Loucy (cell line): ENCODE measurements around the gene CUX1.

Source experiments
- H2AFZ ChIP-seq: fragments of 200-600 bp; sonication (generic); 2 replicates; pipeline ENCODE4 v1.6.0; 2016; ENCODE audit warnings: antibody characterized with exemption, mild to moderate bottlenecking, low read length, moderate library complexity
- H3F3A ChIP-seq: fragments of 200-600 bp; 2 replicates; pipeline ENCODE4 v1.6.0; 2016; ENCODE audit warnings: antibody characterized with exemption, low read depth, mild to moderate bottlenecking
- H3K27me3 ChIP-seq: fragments of 200-600 bp; sonication (generic); 2 replicates; pipeline ENCODE4 v1.6.1; 2014; ENCODE audit warnings: low read length, mild to moderate bottlenecking; ENCODE audit not compliant: insufficient read depth, poor library complexity, severe bottlenecking
- H3K36me3 ChIP-seq: fragments of 200-600 bp; sonication (generic); 2 replicates; pipeline ENCODE4 v1.6.1; 2016; ENCODE audit warnings: low read length; ENCODE audit not compliant: insufficient read depth
- H3K4me1 ChIP-seq: fragments of 200-600 bp; sonication (generic); 2 replicates; pipeline ENCODE4 v1.5.1; 2014; ENCODE audit warnings: low read length, mild to moderate bottlenecking; ENCODE audit not compliant: insufficient read depth, poor library complexity, severe bottlenecking
- H3K4me2 ChIP-seq: fragments of 200-600 bp; sonication (generic); 2 replicates; pipeline ENCODE4 v1.6.0; 2014; ENCODE audit warnings: antibody characterized with exemption, low read length, low read depth, mild to moderate bottlenecking; ENCODE audit not compliant: poor library complexity, severe bottlenecking
- H3K4me3 ChIP-seq: fragments of 200-600 bp; sonication (generic); 2 replicates; pipeline ENCODE4 v1.5.1; 2014; ENCODE audit warnings: low read length, mild to moderate bottlenecking, mixed read lengths; ENCODE audit not compliant: poor library complexity, severe bottlenecking
- H3K79me2 ChIP-seq: fragments of 200-600 bp; sonication (generic); 2 replicates; pipeline ENCODE4 v1.6.1; 2014; ENCODE audit warnings: low read length; ENCODE audit not compliant: insufficient read depth
- H3K9ac ChIP-seq: fragments of 200-600 bp; sonication (generic); 2 replicates; pipeline ENCODE4 v1.6.0; 2014; ENCODE audit warnings: mild to moderate bottlenecking, low read depth, low read length, moderate library complexity; ENCODE audit not compliant: poor library complexity, severe bottlenecking
- H3K9me2 ChIP-seq: fragments of 200-600 bp; sonication (generic); replicated peaks from 2 replicates; pipeline ENCODE4 v1.6.1; 2016; ENCODE audit warnings: low read depth, low read length, mixed read lengths
- H3K9me3 ChIP-seq: fragments of 200-600 bp; sonication (generic); 2 replicates; pipeline ENCODE4 v1.6.1; 2014; ENCODE audit warnings: mild to moderate bottlenecking, antibody characterized with exemption, low read length, low read depth; ENCODE audit not compliant: insufficient read depth
- H4K20me1 ChIP-seq: fragments of 200-600 bp; sonication (generic); 2 replicates; pipeline ENCODE4 v1.6.0; 2014; ENCODE audit warnings: antibody characterized with exemption, low read length, mild to moderate bottlenecking; ENCODE audit not compliant: insufficient read depth, poor library complexity, severe bottlenecking
- CTCF ChIP-seq: fragments of 200-600 bp; sonication (generic); conservative IDR thresholded peaks from 2 replicates; pipeline ENCODE4 v1.5.1; 2014; ENCODE audit warnings: mild to moderate bottlenecking, antibody characterized with exemption, low read length
- EZH2phosphoT487 ChIP-seq: fragments of 200-600 bp; IDR thresholded peaks from 2 replicates; pipeline ENCODE4 v1.6.1; 2018; ENCODE audit warnings: antibody characterized with exemption, mild to moderate bottlenecking, moderate library complexity, borderline replicate concordance

CUX1 gene

GRCh38 chr7:101782476-101782875 lies 35.0 kb upstream of the CUX1 start:
- Histone ChIP-seq H3K4me3 (no peak overlapping the region), H3F3A (no peaks in the 10 kb centered on the region), H3K27me3 (no peaks in the 10 kb centered on the region), H3K4me2 (no peak overlapping the region), H2AFZ (no peak overlapping the region), H3K9me2 (no peaks in the 10 kb centered on the region), H3K36me3 (no peaks in the 10 kb centered on the region), H3K4me1 (no peaks in the 10 kb centered on the region), H3K9ac (no peak overlapping the region), H4K20me1 (no peaks in the 10 kb centered on the region), H3K79me2 (no peaks in the 10 kb centered on the region), H3K9me3 (no peaks in the 10 kb centered on the region)
- no peak for TF ChIP-seq CTCF
- TF ChIP-seq EZH2phosphoT487, result no peak

- Histone ChIP-seq H2AFZ (no peak overlapping the region), H3K36me3 (no peaks in the 10 kb centered on the region), H3K9me2 (no peaks in the 10 kb centered on the region), H3F3A (no peaks in the 10 kb centered on the region), H4K20me1 (no peaks in the 10 kb centered on the region), H3K9ac (no peak overlapping the region), H3K27me3 (no peaks in the 10 kb centered on the region), H3K79me2 (no peaks in the 10 kb centered on the region), H3K4me1 (no peaks in the 10 kb centered on the region), H3K4me2 (no peak overlapping the region), H3K9me3 (no peaks in the 10 kb centered on the region), H3K4me3 (no peak overlapping the region)
- no peak for TF ChIP-seq CTCF
- no peak for TF ChIP-seq EZH2phosphoT487
These were observed 34.5 kb upstream of the CUX1 start for GRCh38 chr7:101782896-101783295.

DNA sequence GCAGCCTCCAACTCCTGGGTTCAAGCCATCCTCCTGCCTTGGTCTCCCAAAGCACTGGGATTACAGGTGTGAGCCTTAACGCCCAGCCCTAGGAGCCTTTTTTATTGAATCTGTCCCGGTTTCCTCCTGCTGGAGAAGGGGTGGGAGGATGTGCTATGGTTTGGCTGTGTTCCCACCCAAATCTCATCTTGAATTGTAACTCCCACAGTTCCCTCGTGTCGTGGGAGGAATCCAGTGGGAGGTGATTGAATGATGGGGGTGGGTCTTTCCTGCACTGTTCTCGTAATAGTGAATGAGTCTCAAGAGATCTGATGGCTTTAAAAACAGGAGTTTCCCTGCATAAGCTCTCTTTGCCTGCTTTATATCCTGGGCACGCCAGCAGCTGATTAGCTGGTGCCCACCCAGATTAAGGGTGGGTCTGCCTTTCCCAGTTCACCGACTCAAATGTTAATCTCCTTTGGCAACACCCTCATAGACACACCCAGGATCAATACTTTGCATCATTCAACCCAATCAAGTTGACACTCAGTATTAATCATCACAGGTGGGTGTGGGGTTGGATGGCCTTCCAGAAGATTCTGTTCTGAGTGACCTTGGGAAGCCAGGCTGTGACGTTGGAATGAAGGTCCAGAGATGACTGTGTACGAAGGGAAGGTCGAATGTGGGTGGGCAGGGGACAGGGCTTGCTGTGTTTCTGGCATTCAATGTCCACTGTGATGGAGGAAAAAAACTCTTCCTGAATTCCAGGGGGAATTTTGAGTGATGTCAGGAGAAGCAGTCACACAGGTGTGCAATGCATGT lies 33.8 kb upstream of the CUX1 start:
- Histone ChIP-seq H3K9me3 (no peaks in the 10 kb centered on the region), H3K79me2 (no peaks in the 10 kb centered on the region), H3K4me1 (no peaks in the 10 kb centered on the region), H4K20me1 (no peaks in the 10 kb centered on the region), H3K4me3 (no peak overlapping the region), H3K36me3 (no peaks in the 10 kb centered on the region), H3K27me3 (no peaks in the 10 kb centered on the region), H3K4me2 (no peak overlapping the region), H2AFZ (no peak overlapping the region), H3K9ac (no peak overlapping the region), H3F3A (no peaks in the 10 kb centered on the region), H3K9me2 (no peaks in the 10 kb centered on the region)
- no peak for TF ChIP-seq CTCF
- no peak for TF ChIP-seq EZH2phosphoT487
